Posterior vena cava (tissue), 2 donors: ENCODE data around the gene TREML4. TPM values are rescaled to one million over a fixed set of nuclear protein-coding genes. Genes with fewer than 3 reads are reported as not detected.
A peak's percentile ranks its signal among the peaks of the same experiment; 100 is the strongest.

Experiments used
- DNase-seq: peaks from one replicate; pipeline ENCODE4 v3.0.0-alpha.2; 2020; ENCODE audit warnings: low spot score
- intact Hi-C, 2 donors: fragments of 100-400 bp; cut with DNase I; formaldehyde crosslinking; loops; one replicate each; pipeline versions ENCODE4 v1.14.1 to v1.14.2; 2022 to 2023
- total RNA-seq, 2 donors: library from RNA; stranded (reverse); fragmentation: NEBNext Ultra II Directional; extraction: Animal tissue kit (Norgen Biotek cat#: 25700); gene quantifications; one replicate each; pipeline ENCODE4 v1.2.1, GENCODE V29; 2021
- donor health status: DM: yes; HTN: yes; CAD: no.
- donor health status: DM: yes; HTN: yes; CAD: no.

TREML4 gene
- total RNA-seq, 2 donors from 2014 or later, result 0.14 TPM; not detected in 1

GRCh38 chr6:41200901-41201763 lies 27.0 kb upstream of the TREML4 start, which contains the start of gene TREML2:
Gene TREML2 (minus strand): TSS chr6:41201149. CDS start chr6:41201008, 141 bp downstream.
- DNase-seq, result no peak
- intact Hi-C loops, result no loop called here

- no peak for DNase-seq
- intact Hi-C loops, result no loop called here
These were observed 26.4 kb upstream of the TREML4 start for GRCh38 chr6:41201764-41202173.

GRCh38 chr6:41204156-41204555 lies 24.0 kb upstream of the TREML4 start:
- DNase-seq, result no peak
- intact Hi-C loops, result no loop called here

- intact Hi-C loops, result no loop called here
- DNase-seq, result no peak
These were observed 19.6 kb upstream of the TREML4 start for GRCh38 chr6:41208439-41209106.

DNA sequence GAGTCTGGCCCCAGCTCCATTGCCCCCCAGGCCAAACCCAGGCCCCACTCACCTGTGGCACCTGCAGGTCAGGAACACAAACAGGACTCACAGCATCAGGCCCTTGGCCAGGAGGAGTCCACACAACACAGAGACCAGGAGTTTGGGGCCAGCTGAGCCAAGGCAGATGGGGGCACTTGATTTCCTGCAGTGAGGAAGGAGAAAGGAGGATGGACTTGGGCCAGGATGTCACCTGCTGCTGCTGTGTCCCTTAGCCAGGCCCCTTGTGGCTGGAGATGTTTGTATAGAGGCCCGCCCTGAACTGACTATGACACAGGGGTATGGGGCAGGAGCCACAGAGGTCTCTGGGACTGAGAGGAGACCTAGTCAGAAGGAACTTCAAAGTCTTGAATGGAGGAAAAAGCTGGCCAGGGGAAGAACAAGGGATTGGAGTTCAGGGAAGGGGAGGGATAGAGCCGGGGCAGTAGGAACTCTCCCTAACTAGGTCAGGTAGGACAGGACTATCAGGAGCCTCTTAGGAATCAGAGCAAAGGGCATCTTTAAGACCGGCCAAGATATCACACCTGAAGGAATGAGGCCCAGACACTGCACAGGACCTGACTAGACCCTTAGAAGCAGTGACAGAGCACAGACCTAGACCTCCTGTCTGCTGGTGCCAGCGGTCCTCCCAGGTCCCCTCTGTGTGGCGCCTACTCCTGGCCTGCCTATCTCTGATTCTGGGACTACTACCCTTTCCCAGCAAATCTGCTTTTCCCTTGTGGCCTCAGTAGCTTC lies 18.4 kb upstream of the TREML4 start:
- DNase-seq, result no peak
- intact Hi-C loops, result no loop called here

DNA sequence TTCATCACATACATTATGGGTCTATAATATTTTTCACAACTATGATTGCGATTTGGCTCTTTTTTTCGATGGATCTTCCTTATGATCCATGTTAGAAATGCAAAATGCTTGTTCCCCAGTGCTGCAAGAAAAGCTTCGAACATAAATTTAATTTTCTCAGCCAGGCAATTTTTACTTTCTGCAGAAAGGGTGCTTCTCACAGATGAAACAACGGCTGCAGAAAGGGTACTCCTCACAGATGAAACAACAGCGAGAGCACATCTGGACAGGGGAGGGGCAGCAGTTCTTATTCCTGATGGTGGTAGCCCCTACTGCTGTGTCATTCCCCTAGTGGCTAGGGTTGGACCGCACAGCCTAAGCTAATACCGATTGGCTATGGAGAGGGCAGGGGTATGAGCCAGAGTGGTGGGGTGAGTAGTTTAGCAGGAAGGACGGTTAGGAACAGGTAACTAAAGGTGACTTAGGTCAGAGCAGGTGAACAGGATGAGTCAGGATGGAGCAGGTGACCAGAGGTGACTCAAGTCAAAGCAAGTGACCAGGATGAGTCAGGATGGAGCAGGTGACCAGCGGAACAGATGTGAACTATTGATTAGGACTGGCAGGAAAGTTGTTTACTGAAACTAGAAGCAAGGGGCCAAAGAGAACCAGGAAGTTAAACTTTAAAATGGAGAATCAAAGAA lies 13.4 kb upstream of the TREML4 start:
- no peak for DNase-seq
- intact Hi-C loops, result no loop called here

- intact Hi-C loops, result no loop called here
- DNase-seq, result no peak
These were observed 12.4 kb upstream of the TREML4 start for GRCh38 chr6:41215777-41216176.

GRCh38 chr6:41216616-41217015 lies 11.5 kb upstream of the TREML4 start:
- intact Hi-C loops, result no loop called here

GRCh38 chr6:41222045-41222444 lies 6.1 kb upstream of the TREML4 start:
- intact Hi-C loops, result no loop called here
- DNase-seq, result peak; percentile 45

More at GRCh38 chr6:41216616-41217015, 11.5 kb upstream of the TREML4 start:
- peak; percentile 31 for DNase-seq

- peak; percentile 63 for DNase-seq
- intact Hi-C loops, result no loop called here
These were observed 5.6 kb upstream of the TREML4 start for GRCh38 chr6:41222513-41222912.

GRCh38 chr6:41224800-41225199 lies 3.3 kb upstream of the TREML4 start:
- intact Hi-C loops, result no loop called here
- no peak for DNase-seq

DNA sequence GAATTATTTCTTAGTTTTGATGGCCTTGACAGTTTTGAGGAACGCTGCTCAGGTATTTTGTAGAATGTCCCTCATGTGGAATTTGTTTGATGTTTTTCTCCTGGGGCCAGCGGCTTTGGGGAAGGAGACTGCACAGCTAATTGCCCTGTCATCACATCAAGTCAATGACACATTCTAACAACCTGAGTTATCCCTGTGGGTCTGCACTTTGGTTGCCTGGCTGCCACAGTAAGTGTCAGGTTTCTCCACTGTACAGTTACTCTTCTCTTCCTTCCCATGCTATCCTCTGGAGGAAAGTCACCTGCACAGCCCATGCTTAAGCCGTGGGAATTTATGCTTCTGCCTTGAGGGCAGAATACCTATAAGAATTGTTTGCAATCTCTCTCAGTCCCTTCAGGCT lies 1.4 kb upstream of the TREML4 start:
- DNase-seq, result no peak
- intact Hi-C loops, result no loop called here

- intact Hi-C loops, result no loop called here
- no peak for DNase-seq
These were observed 467 bp downstream of the TREML4 start for GRCh38 chr6:41228616-41229015.

DNA sequence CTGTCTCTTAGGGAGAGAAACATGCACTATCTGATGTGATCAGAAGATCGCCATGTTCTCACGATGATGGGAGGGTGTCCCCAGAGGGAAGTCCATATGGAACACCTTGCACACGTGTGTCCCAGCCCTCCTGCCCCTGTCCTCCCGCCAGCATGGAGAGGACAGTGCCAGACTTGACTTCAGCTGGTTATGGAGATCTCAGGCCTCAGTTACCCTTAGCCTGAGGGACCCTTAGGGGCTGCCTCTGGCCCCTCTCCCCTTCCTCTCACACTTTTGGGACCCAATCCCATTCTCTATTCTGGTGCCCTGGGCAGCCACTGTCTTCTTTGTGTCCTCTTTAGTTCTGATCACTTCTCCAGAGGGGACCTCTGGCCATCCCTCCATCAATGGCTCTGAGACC lies 1.6 kb downstream of the TREML4 start:
- no peak for DNase-seq
- intact Hi-C loops, result no loop called here

DNA sequence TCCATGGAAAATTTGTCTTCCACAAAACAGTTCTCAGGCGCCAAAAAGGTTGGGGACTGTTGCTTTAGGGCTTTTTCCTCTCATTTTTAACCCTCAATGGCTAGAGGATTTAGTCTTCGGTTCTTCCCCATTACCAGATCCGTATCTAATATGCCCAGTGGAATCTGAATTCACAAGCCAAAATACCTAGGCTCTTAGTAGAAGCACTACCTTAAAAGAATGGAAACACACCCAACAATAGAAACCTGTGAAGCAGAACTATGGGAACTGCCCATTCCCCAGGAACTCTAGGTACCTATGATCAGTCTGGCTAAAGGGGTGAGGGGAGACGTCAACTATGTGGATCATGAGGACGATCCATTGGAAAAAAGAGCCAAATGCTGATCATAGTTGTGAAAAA lies 3.1 kb downstream of the TREML4 start:
- intact Hi-C loops, result no loop called here
- DNase-seq, result no peak

DNA sequence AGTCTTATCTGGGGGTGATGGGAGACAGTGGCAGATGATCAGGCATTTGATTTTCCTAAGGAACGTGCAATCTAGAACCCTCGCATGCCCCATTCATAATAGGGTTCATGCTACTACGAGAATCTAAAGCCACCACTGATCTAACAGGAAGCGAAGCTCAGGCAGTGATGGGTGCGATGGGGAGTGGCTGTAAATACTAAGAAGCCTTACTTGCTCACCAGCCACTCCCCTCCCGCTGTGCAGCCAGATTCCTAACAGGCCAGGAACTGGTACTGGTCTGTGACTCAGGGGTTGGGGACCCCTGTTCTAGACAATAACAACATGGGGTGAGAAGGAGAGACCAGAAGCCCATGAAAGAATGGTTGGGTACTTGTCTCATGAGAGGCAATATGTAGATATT lies 4.5 kb downstream of the TREML4 start:
- intact Hi-C loops, result no loop called here
- DNase-seq, result no peak

GRCh38 chr6:41236276-41236675 lies 8.1 kb downstream of the TREML4 start:
- no peak for DNase-seq
- intact Hi-C loops, result no loop called here

DNA sequence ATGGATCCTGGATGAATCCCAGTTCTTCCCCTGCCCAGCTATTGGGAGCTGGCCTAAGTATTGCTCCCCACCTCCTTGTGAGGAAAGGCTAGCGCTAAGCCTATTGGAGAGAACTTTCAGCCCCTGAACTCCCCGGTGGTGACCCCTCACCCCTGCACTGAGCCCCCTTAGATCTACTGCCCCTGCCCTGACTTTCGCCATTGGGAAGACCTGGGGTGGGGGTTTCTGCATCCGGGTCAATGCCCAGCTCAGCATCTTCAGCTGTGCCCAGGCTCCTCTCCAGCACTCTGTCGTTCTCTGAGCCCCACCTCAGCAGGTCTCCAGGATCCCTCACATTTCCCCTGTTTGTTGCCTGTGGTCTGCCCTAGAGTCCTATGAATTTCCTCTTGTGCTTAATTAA lies 9.0 kb downstream of the TREML4 start:
- intact Hi-C loops, result no loop called here
- no peak for DNase-seq

DNA sequence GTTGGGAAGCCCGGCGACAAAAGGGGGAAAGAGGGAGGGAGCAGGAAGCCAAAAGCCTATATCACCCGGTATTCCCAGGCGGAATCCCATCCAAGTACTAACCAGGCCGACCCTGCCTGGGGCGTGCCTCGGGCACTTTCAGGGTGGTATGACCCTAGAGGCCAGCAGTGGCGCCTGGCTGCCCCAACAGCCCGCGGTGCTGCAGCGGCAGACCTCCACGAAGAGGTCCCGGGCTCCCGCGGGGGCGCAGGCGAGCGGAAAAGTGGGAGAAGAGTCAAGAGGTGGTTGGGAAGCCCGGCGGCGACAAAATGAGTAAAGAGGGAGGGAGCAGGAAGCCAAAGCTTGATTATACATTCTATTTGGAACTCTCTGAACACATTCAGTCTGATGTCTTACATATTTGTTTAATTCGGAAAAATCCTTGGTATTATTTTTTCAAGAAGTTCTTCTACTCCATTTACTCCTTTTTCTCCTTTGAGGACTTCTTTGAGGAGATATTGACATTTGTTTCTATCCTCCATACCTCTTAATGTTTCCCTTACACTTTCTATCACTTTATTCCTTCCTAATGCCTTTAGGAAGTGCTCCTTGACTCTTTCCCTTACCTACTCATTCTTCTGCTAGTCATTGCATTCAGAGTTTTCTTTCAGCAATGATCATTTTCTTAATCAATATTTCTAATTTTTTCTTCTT lies 11.5 kb downstream of the TREML4 start:
- DNase-seq, result no peak
- intact Hi-C loops, result no loop called here
